DMS53 (cell line): Measurements from ENCODE around the gene DDIT4.
"Not testable (repeated sequence)": the region's sequence is repeated elsewhere in the genome, so short reads cannot be mapped to it uniquely, and the experiment has no call there.

Experiments used
- DNase-seq: peaks from one replicate; lab custom pipeline; 2025; lab: John Stamatoyannopoulos, UW

DDIT4 gene

DNA sequence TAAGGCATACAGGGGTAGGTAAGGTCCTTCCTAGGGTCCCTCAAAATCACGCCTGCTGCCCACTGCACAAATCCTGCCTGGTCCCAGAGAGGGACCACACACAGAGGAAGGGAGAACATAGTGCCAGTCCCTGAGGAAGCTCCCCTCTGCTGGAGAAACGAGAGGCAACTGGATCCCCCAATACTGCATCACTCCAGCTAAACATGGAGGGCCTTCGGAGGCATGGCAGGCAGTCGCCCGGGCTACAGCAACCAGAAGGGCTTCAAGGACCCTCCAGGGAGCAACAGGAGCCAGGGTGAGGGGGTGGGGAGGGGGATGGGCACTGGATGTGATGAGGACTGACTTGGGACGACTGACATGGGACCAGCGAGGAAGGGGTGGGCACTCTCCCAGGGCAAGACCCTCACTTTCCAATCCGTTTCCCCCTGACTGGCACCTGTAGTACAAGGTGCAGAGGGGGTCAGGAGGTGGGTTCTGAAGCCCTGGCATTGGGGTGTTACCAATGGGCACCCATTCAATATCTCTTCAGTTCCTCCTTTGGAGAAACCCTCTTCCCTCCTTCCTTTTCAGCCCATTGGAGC lies 21.7 kb downstream of the DDIT4 start:
- no peak for DNase-seq

- DNase-seq = not testable (repeated sequence)
Measured at GRCh38 chr10:72296829-72297280, 23.1 kb downstream of the DDIT4 start.

DNA sequence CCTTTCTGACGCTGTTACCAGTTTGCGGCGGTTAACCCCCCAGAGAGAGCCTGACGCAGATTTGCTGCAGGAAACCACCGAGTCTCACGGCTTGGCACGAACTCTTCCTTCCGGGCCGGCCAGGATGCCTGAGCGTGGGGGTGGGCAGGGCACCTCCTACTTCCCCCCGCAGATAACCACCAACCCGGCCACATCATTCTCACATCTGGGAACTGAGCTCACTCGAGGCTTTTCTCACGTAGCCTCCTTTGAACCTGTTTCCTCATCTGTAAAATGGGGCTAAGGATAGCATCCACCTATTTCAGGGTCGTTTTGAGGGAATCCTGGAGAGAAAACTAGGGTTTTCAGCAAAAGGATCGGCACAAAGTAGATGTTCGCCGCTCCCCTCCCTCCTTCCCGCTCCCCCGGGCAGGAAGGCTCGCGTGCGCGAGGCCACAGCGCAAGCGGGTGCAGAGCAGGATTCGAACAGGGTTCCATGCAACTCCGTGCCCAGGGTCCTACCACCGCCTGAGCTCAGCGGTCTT lies 23.6 kb downstream of the DDIT4 start:
- peak; percentile 79 for DNase-seq

GRCh38 chr10:72297805-72298591 lies 24.3 kb downstream of the DDIT4 start:
- DNase-seq = peak; percentile 99

GRCh38 chr10:72298592-72299519 lies 25.1 kb downstream of the DDIT4 start:
- no peak for DNase-seq

GRCh38 chr10:72303424-72304128 lies 29.9 kb downstream of the DDIT4 start:
- DNase-seq = no peak

DNA sequence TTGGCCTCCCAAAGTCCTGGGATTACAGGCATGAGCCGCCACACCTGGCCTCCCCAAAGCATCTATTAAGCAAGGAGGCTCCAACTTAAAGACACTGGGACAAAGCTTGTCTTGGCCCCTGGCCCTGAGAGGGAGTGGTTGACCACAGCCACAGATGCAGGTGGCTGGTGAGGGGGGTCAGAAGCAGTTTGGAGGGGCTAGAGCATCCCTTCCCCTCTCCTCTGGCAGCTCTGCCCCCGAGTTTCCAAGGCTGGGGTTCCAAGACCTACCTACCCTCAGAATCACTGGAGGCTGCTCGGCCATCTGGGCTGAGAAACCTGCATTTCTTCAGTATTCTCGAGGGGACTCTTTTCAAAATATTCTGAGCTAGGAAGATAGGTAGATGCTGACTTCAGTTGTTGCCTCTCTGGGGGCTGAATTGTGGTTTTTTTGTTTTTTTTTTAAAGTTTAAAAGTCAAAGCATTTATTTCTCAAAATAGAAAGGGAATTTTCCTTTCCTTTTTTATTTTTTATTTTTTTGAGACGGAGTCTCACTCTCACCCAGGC lies 32.6 kb downstream of the DDIT4 start:
- DNase-seq = no peak

DNA sequence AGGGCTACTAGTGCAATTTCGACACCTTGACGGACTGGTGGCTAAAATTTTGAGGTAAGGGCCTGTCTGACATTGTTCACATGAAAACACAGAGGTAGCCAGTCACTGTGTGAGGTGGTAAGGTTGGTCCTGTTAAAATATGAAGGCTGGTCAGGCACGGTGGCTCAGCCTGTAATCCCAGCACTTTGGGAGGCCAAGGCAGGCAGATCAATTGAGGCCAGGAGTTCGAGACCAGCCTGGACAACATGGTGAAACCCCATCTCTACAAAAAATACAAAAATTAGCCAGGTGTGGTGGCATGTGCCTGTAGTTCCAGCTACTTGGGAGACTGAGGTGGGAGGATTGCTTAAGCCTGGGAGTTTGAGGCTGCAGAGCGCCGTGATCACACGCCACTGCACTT lies 34.0 kb downstream of the DDIT4 start:
- not testable (repeated sequence) for DNase-seq

GRCh38 chr10:72308320-72308987 lies 34.7 kb downstream of the DDIT4 start:
- DNase-seq = peak; percentile 66

DNA sequence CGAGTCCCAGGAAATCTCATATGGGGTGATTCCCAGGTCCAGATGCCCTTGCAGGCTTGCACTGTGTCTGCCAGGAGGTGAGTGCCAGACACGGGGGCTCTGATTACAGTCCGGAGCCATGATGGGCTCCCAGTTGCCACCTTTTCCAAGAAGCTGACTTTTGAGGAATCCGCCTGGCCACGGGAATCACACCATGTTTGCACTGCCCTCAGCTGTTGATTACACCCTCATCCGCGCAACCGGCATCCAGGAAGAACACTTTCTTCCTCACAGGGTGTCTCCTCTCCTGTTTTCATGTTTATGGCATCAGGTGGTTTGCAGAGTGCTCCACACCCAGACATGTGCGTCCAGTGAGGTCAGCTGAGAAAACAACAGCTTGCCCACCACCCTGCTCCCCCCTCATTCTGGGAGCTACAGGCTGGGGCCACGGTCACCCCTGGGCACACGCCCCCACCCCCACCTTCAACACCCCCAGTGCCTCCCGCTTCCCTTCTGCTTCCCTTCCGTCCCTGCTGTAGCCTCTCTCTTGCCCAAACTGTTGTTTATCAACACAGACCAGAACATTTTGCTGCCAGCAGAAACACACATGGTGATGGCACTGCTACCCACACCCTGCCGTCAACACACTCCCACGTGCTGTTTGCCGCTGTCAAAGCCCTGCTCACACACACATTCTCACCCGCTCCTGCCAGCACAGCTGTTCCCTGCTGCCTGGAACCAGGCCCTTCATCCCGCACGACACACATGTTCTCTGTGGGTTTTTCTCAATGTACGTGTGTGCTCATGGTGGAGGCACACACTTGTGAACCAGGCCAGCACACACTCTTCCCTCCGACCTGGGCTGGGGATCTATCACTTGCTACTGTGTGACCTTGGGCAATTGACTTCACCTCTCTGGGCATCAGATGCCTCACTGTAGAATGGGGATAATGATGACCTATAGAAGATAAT lies 35.8 kb downstream of the DDIT4 start:
- DNase-seq = no peak

GRCh38 chr10:72310241-72310633 lies 36.5 kb downstream of the DDIT4 start:
- DNase-seq = peak; percentile 31

DNA sequence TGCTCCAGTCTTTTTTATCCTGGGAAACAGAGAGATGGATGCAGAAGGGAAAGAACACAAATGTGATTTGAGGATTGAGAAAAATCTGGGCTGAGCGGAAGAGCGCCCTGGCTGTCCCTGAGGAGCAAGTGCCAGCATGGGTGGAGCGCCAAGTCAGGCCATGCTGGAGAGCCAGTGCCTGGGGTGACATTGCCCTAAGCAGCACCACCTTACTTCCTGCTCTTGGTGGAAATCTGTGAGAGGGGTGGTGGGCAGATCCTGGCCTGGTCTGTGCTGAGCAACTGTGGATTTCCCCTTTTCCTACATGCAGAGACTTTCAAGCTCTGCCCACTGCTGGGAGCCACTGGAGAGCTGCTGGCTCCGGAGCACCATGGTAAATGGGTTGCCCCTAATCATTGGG lies 36.9 kb downstream of the DDIT4 start:
- DNase-seq = no peak

GRCh38 chr10:72311667-72312066 lies 37.9 kb downstream of the DDIT4 start:
- DNase-seq = no peak

DNA sequence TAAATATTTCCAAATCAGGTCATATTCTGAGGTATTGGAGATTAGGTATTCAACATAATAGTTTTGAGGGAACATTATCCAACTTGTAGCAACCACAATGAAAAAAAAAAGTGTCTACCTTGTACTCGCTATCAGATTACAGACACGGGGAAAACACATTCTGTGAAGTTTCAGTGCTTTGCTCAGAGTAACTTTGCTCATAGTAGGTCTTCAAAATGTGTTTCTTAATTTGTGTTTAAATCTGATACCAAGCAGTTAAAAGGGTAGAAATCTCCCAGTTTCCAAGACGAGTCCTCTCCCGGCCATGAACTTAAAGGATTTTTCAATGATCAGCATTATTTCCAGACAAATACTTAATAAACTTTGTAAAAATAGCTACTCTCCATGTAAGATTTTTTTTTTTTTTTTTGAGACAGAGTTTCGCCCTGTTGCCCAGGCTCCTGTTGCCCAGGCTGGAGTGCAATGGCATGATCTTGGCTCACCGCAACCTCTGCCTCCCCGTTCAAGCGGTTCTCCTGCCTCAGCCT lies 39.2 kb downstream of the DDIT4 start:
- DNase-seq = no peak

DNA sequence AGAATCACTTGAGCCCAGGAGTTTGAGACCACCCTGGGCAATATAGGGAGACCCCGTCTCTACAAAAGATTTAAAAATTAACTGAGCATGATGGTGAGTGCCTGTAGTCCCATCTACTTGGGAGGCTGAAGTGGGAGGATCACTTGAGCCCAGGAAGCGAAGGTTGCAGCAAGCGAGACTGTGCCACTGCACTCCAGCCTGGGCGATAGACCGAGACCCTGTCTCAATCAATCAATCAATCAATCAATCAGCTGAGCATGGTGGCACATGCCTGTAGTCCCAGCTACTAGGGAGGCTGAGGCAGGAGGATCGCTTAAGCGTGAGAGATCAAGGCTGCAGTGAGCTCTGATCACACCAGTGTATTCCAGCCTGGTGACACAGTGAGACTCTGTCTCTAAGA lies 40.5 kb downstream of the DDIT4 start:
- DNase-seq = no peak

DNA sequence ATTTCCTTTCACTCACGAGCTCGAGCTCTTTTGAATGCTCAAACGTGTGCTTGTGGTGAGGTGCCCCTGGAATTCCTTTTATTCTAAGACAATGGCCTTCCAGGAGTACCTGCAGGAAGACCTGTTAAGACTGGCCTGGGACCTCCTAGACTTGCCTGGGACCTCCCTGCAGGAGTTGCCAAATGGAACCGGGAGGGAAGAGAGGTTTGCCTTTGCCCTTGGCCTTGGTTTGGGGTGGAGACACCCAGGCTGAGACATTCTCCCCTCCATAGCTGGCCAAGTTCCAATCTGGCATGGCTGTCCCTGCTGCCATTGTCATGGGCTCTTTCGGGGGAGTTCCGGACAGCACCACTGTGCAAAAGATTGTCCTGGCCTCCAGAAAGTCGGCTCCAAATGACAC lies 41.3 kb downstream of the DDIT4 start:
- DNase-seq = no peak

- DNase-seq = no peak
Measured at GRCh38 chr10:72315611-72316385, 42.1 kb downstream of the DDIT4 start.

DNA sequence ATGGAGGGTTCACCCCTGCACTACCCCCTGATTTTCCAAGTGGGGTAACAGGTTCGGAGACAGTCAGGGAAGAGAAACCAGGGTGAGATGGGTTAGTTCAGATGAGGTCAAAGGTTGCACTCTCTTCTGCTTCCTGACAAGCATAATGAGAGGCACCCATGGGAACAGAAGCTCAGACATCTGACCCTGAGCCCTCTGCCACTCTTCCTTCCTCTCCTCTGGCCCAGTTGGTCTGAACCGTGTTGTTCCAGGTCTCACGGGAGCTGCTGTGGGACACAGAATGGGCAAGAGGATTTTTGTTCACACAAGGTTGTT lies 42.6 kb downstream of the DDIT4 start:
- no peak for DNase-seq
